ENCODE results near the gene P2RY1.

P2RY1 gene, protein sequence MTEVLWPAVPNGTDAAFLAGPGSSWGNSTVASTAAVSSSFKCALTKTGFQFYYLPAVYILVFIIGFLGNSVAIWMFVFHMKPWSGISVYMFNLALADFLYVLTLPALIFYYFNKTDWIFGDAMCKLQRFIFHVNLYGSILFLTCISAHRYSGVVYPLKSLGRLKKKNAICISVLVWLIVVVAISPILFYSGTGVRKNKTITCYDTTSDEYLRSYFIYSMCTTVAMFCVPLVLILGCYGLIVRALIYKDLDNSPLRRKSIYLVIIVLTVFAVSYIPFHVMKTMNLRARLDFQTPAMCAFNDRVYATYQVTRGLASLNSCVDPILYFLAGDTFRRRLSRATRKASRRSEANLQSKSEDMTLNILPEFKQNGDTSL

GRCh38 chr3:152834776-152835600, at the start of gene P2RY1:
P2RY1 (plus strand) TSS chr3:152835131; CDS start chr3:152835783, 652 bp downstream.
- peak; percentile 61 for DNase-seq (ENCODE audit: low read depth)

DNA sequence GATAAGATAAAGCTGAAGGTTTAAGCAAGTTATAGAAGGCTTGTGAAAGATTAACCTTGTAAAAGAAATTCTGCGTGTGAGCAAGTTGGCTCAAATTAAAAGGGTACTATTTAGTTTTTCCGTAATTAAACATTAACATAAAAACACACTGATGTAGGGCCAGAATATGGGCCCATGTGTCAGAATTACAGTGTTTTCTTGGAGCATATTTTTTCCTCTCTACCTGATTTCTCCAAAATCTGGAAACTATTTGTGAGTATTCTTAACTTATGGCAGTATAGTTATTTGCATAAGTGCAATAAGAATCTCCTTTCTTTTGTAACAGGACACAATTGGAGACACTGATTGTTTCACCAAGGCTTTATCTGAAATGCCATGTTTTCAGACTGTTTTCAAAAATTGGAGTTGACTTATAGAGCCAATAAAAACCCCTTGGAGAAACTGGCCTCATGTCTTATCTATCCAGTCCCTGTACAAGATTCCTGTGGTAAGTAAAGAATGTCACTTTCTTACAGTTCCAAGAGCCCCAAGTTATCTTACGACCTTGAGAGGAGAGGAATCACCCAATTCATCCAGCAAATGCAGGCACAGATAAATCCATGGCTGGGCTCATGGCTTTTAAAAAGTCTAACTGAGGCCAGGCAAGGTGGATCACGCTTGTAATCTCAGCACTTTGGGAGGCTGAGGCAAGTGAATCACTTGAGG, 47.8 kb upstream of the P2RY1 start:
- DNase-seq (ENCODE audit: low read depth) = no peak

DNA sequence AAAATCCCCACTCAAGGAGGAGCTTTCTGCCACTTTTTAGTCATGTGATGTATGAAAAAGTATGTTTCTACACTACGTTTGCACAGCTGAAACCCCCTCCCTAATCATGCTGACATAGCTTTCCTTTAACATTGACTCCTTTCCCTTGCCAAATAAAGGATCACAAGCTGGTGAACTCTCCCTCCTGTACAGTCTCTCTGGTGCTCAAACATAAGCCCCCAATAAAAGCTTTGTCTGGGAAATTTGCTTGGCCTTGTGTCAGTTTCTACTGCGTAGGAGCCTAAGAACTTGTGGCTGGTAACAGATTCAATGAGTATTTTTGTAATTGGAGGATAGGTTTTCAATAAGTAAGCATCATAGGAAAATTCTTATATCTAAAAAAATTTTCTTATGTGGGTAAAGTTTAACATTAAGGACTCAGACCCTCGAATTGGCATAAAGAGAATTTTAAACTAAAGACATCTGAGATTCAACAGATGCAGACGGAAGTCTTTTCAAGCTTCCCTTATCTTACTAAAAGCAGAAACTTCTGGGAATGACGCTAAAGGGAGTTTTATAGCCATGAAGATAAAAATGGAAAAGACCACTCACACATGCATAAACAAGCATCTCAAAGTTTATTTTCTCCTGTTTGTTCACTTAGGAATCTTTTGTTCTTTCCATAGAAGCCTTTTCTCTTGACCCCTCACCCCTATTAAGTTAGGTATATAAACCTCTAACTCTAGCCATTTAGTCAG, 44.1 kb upstream of the P2RY1 start:
- no peak for DNase-seq (ENCODE audit: low read depth)

- DNase-seq (ENCODE audit: low read depth) = no peak
Measured at GRCh38 chr3:152793969-152794368, 41.0 kb upstream of the P2RY1 start.

- no peak for DNase-seq (ENCODE audit: low read depth)
Measured at GRCh38 chr3:152797751-152798432, 37.0 kb upstream of the P2RY1 start.

GRCh38 chr3:152811974-152812760, 22.8 kb upstream of the P2RY1 start:
- no peak for DNase-seq (ENCODE audit: low read depth)

DNA sequence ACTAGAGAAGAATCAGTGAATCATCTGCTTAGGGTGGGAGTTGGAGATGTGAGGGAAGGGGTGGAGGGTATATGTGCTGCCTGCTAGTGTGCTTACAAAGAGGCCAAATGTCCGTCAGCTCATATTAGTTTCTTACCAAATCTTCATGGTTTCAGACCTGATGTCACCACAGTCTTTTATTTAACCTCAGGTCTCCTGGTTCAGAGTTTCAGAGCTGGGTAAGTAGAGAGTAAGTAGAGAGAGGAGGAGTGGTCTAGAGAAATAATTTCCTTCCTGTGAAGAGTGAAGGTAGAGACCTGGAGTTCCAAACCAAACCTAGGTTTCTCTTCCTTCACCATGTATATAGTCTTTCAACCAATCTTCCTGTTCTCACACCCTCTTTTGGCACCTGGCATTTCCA, 17.5 kb upstream of the P2RY1 start:
- no peak for DNase-seq (ENCODE audit: low read depth)

- no peak for DNase-seq (ENCODE audit: low read depth)
Measured at GRCh38 chr3:152818027-152818426, 16.9 kb upstream of the P2RY1 start.

DNA sequence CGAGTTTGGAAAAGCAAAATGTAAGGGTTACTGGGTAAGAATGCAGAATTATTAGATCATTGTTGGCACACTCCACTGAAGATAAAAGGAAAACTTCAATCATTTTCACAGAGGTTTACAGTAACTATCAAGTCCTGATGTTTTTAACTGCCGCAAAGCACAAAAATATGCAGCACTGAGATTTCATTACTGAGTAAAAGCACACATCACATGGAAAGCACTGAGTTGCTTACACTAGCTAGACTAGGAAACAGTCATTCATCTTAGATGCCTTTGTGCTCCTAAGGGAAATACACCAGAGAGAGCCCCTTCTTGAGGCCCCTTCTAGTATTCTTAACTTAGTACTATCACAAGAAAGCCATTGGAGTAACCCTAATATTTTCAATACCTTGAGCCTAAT, 11.8 kb upstream of the P2RY1 start:
- DNase-seq (ENCODE audit: low read depth) = no peak

DNA sequence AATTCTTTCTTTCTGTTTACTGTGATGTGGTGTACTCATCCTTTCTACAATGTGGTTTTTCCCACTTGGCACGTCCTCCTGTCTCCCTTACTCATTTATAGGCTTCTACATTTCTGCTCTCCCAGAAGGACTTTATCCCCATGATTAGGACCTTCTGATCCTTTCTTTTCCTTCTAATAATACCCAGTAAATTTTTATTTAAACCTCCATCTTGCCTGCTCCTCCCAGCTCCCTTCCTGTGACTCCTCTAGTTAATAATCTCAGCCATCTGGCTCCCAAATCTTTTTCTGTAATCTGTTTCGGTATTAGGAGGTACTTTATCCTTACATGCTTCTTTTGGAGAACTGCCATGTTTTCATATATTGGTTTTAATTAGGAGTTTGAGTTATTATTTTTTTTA, 11.2 kb upstream of the P2RY1 start:
- DNase-seq (ENCODE audit: low read depth) = no peak

DNA sequence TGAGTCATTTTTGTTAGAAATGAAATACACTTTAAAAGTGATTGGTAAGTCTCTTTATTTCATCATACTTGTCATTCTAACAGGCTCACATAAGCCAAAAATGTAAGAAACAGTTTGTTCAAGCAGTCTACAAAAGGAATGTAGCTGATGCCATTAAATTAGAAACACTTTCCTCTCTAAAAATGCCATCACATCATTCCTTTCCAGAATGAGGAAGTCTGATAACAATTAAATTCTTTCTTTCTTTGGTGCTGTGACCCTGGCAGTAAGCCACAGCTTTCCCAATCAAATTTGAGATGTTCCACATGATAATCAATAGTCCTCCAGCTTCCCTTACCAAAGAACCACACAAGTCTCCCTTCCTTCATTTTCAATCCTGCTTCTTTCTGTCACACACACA, 9.4 kb upstream of the P2RY1 start:
- DNase-seq (ENCODE audit: low read depth) = no peak

- no peak for DNase-seq (ENCODE audit: low read depth)
Measured at GRCh38 chr3:152826476-152826875, 8.5 kb upstream of the P2RY1 start.

GRCh38 chr3:152827313-152827712, 7.6 kb upstream of the P2RY1 start:
- DNase-seq (ENCODE audit: low read depth) = no peak

GRCh38 chr3:152828075-152828840, 6.7 kb upstream of the P2RY1 start:
- no peak for DNase-seq (ENCODE audit: low read depth)

GRCh38 chr3:152830245-152830644, 4.7 kb upstream of the P2RY1 start:
- no peak for DNase-seq (ENCODE audit: low read depth)

GRCh38 chr3:152832046-152832445, 2.9 kb upstream of the P2RY1 start:
- no peak for DNase-seq (ENCODE audit: low read depth)

- no peak for DNase-seq (ENCODE audit: low read depth)
Measured at GRCh38 chr3:152833089-152833488, 1.8 kb upstream of the P2RY1 start.

DNA sequence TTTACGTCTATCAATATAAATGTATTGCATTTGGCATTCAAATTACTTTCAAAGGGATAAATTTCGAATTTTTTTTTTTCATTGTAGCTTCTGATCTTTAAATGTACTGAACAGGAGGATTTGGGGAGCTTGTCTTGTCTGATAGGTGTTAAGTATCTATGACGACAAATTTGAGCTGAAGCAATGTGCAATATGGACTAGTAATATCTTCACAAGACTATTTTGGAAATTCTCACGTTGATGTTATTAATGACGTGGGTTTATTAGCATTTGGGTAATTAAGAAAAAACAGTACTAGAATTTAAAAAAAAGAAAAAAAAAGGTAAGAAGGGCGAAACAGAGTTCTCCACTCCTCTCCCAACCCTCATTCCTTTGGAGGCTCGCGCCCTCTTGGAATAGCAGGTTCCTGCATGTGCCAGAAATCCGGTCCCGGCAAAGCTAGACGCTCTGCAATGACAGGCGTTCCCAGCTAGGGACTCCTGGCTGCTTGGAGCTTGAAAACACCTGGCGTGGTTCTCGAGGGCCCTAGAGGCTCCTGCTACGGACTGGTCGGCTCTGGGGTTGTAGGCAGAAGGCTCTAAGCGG, 648 bp upstream of the P2RY1 start:
- DNase-seq (ENCODE audit: low read depth) = no peak

- peak; percentile 15 for DNase-seq (ENCODE audit: low read depth)
Measured at GRCh38 chr3:152835601-152836102, 721 bp downstream of the P2RY1 start.

All from HS-5 (cell line).